ENCODE measurements around the gene NTMT2.

Gene NTMT2

GRCh38 chr1:170214117-170215032, 68.6 kb downstream of the NTMT2 start:
- DNase-seq, result no peak

DNA sequence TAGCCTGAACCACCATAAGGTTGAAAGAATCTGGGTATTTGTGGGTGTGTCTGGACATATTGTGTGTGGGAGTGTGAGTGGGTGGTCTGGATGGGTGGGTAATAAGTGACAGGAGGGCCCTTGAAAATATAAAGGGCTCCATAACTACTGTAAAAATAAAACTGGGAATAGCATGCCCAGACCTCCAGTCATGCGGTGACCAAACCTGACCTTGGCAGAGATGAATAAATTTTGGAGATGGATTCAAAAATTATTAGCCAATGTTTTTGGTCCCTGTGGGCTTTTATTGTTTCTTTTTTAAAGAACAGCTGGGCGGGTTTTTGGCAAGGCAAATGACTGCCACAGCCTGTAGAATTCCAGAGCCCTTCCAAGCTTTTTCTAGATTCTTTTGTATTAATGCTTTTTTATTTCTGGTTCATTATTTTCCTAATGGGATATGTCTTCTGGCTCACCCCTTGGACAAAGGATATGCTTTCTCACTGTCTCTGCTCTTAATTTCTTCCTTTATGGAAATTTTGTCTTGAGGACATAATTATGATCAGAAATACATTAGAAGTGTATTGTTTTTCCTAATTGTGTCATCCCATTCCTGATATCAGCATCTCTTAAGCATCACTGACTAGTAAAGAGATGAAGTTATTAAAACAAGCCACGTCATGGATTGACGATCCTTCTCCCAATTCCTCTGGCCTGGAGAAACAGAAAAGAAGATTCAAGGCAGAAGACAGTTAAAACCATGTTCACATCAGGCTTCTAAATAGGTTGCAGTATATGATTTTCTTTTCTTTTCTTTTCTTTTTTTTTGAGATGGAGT, 69.5 kb downstream of the NTMT2 start:
- DNase-seq, result no peak

DNA sequence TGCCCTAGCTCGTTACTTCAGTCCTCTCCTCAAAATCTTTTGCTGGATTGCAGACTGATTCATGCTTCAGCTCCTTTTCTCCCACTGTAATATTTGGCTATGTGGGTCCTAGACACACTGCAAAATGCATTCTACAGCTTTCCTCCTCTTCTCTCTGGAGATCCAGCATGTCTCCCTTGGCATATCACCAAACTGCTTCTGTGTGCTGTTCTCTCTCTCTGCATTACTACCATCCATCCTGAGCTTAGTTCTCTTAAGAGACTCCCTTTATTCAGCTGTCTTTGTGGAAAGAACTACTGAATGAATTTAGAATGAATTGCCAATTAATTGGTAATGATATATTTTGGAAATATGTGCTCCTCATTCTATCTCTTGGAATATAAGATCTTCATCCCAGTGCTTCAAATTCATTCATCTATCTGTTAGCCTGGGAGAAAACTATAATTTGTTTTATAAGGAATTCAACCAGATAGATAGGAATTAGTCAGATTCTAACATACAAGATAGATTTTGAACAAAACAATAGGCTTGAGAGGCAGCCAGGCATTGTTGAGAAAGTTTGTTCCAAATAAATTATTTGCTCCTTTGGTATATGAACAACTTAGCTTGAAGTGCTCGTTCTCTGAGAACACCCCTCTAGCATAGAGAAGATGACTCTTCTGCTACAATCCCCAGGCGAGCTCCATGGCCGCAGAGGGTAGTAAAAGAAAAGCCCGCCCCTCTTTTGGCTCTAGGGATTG, 71.9 kb downstream of the NTMT2 start:
- no peak for DNase-seq

GRCh38 chr1:170218257-170218650, 72.5 kb downstream of the NTMT2 start:
- DNase-seq, result no peak
